KOPT-K1 (cell line): ENCODE measurements around the gene HMCN1.

ENCODE experiments used
- H3K27ac ChIP-seq: fragments of 200-600 bp; sonication (generic); 2 replicates; pipeline ENCODE4 v1.5.1; 2016; ENCODE audit warnings: antibody characterized with exemption, mild to moderate bottlenecking, low read depth, low read length; ENCODE audit not compliant: poor library complexity, severe bottlenecking
- H3K36me3 ChIP-seq: fragments of 200-600 bp; sonication (generic); 2 replicates; pipeline ENCODE4 v1.5.1; 2017; ENCODE audit warnings: antibody characterized with exemption, mild to moderate bottlenecking, low read length, moderate library complexity; ENCODE audit not compliant: insufficient read depth
- H3K9me3 ChIP-seq: fragments of 200-600 bp; sonication (generic); 2 replicates; pipeline ENCODE4 v1.5.1; 2017; ENCODE audit warnings: antibody characterized with exemption, low read length, mild to moderate bottlenecking; ENCODE audit not compliant: insufficient read depth, poor library complexity, severe bottlenecking

The HMCN1 gene

GRCh38 chr1:185987611-185988321, 253.6 kb downstream of the HMCN1 start:
- no peaks in the 10 kb centered on the region for H3K9me3 ChIP-seq
- no peak overlapping the region for H3K27ac ChIP-seq
- H3K36me3 ChIP-seq: no peaks in the 10 kb centered on the region

- Histone ChIP-seq H3K9me3 (no peaks in the 10 kb centered on the region), H3K27ac (no peak overlapping the region), H3K36me3 (no peaks in the 10 kb centered on the region)
These were observed 256.4 kb downstream of the HMCN1 start for GRCh38 chr1:185990565-185990964.

- H3K27ac ChIP-seq: no peak overlapping the region
- H3K36me3 ChIP-seq: no peaks in the 10 kb centered on the region
These were observed 257.1 kb downstream of the HMCN1 start for GRCh38 chr1:185991266-185991665.

GRCh38 chr1:185996211-185996610, 262.0 kb downstream of the HMCN1 start:
- no peaks in the 10 kb centered on the region for H3K9me3 ChIP-seq
- no peak overlapping the region for H3K27ac ChIP-seq
- H3K36me3 ChIP-seq: no peaks in the 10 kb centered on the region

More at GRCh38 chr1:185991266-185991665, 257.1 kb downstream of the HMCN1 start:
- no peaks in the 10 kb centered on the region for H3K9me3 ChIP-seq

- Histone ChIP-seq H3K36me3 (no peaks in the 10 kb centered on the region), H3K9me3 (no peaks in the 10 kb centered on the region), H3K27ac (no peak overlapping the region)
These were observed 264.2 kb downstream of the HMCN1 start for GRCh38 chr1:185998391-185998790.

GRCh38 chr1:186002406-186002805, 268.2 kb downstream of the HMCN1 start:
- Histone ChIP-seq H3K27ac (no peak overlapping the region), H3K36me3 (no peaks in the 10 kb centered on the region), H3K9me3 (no peaks in the 10 kb centered on the region)

GRCh38 chr1:186009039-186009737, 275.0 kb downstream of the HMCN1 start:
- no peaks in the 10 kb centered on the region for H3K9me3 ChIP-seq
- no peaks in the 10 kb centered on the region for H3K36me3 ChIP-seq
- no peak overlapping the region for H3K27ac ChIP-seq

GRCh38 chr1:186014370-186015037, 280.3 kb downstream of the HMCN1 start:
- no peaks in the 10 kb centered on the region for H3K9me3 ChIP-seq
- no peaks in the 10 kb centered on the region for H3K36me3 ChIP-seq
- no peak overlapping the region for H3K27ac ChIP-seq

- H3K27ac ChIP-seq: no peak overlapping the region
- no peaks in the 10 kb centered on the region for H3K9me3 ChIP-seq
- H3K36me3 ChIP-seq: no peaks in the 10 kb centered on the region
These were observed 282.7 kb downstream of the HMCN1 start for GRCh38 chr1:186016856-186017255.

- no peaks in the 10 kb centered on the region for H3K36me3 ChIP-seq
- no peak overlapping the region for H3K27ac ChIP-seq
- H3K9me3 ChIP-seq: no peaks in the 10 kb centered on the region
These were observed 288.0 kb downstream of the HMCN1 start for GRCh38 chr1:186022184-186022583.

- no peaks in the 10 kb centered on the region for H3K36me3 ChIP-seq
- no peak overlapping the region for H3K27ac ChIP-seq
- H3K9me3 ChIP-seq: no peaks in the 10 kb centered on the region
These were observed 292.8 kb downstream of the HMCN1 start for GRCh38 chr1:186026946-186027345.

GRCh38 chr1:186027621-186028020, 293.4 kb downstream of the HMCN1 start:
- no peaks in the 10 kb centered on the region for H3K9me3 ChIP-seq
- no peaks in the 10 kb centered on the region for H3K36me3 ChIP-seq
- no peak overlapping the region for H3K27ac ChIP-seq

GRCh38 chr1:186030453-186030852, 296.3 kb downstream of the HMCN1 start:
- no peaks in the 10 kb centered on the region for H3K9me3 ChIP-seq
- H3K27ac ChIP-seq: no peak overlapping the region
- H3K36me3 ChIP-seq: no peaks in the 10 kb centered on the region

GRCh38 chr1:186033847-186034271, 299.7 kb downstream of the HMCN1 start:
- Histone ChIP-seq H3K27ac (no peak overlapping the region), H3K9me3 (no peaks in the 10 kb centered on the region)

GRCh38 chr1:186042230-186042629, 308.0 kb downstream of the HMCN1 start:
- H3K36me3 ChIP-seq: no peaks in the 10 kb centered on the region
- H3K27ac ChIP-seq: no peak overlapping the region
- H3K9me3 ChIP-seq: no peaks in the 10 kb centered on the region

More at GRCh38 chr1:186033847-186034271, 299.7 kb downstream of the HMCN1 start:
- no peaks in the 10 kb centered on the region for H3K36me3 ChIP-seq
